H1 (cell line): ENCODE data around the gene CHST8. TPM values are rescaled to one million over a fixed set of nuclear protein-coding genes. Genes with fewer than 3 reads are reported as not detected.

Experiments
- CTCF ChIA-PET: fragments of 300-600 bp; sonication (Branson Sonifier 250); formaldehyde crosslinking; loops from one replicate; lab custom pipeline; 2021; ENCODE audit not compliant: partially characterized antibody; lab: Charles Lee
- POLR2A ChIA-PET: fragments of 300-600 bp; sonication (Branson Sonifier 250); formaldehyde crosslinking; loops from one replicate; lab custom pipeline; 2021; ENCODE audit warnings: inconsistent platforms; ENCODE audit not compliant: partially characterized antibody; lab: Charles Lee
- DNase-seq, 2 experiments: peaks; one replicate each; pipeline versions ENCODE4 v3.0.0 to v3.0.0-alpha.2; 2010 to 2022; ENCODE audit warnings: low spot score in 2 of 2, low read depth in 1 of 2, mixed read lengths in 1 of 2
- FAIRE-seq: peaks from 2 replicates; lab custom pipeline; 2011; peaks lifted over from hg19 to GRCh38; lab: Jason Lieb, UNC
- H2AFZ ChIP-seq: 2 replicates; pipeline ENCODE4 v1.8.1; 2012; ENCODE audit warnings: low read length, inconsistent platforms
- H2AK5ac ChIP-seq: 2 replicates; pipeline ENCODE4 v1.6.1; 2013; ENCODE audit warnings: low read depth, low read length
- H2BK120ac ChIP-seq: replicated peaks from 2 replicates; pipeline ENCODE3; 2013; ENCODE audit warnings: low read depth, low read length, inconsistent platforms
- H2BK12ac ChIP-seq: 2 replicates; pipeline ENCODE4 v1.6.1; 2013; ENCODE audit warnings: low read depth, low read length
- H2BK15ac ChIP-seq: 2 replicates; pipeline ENCODE4 v1.6.1; 2013; ENCODE audit warnings: low read length
- H2BK20ac ChIP-seq: 2 replicates; pipeline ENCODE4 v1.6.1; 2013; ENCODE audit warnings: low read length
- H2BK5ac ChIP-seq: 2 replicates; pipeline ENCODE4 v1.6.1; 2013; ENCODE audit warnings: low read depth, low read length
- H3K14ac ChIP-seq: 2 replicates; pipeline ENCODE4 v1.6.1; 2013; ENCODE audit warnings: inconsistent platforms; ENCODE audit not compliant: insufficient read length
- H3K18ac ChIP-seq: 2 replicates; pipeline ENCODE4 v1.6.1; 2013; ENCODE audit warnings: low read length; ENCODE audit errors: extremely low read depth
- H3K23ac ChIP-seq: 2 replicates; pipeline ENCODE4 v1.6.1; 2013; ENCODE audit warnings: inconsistent platforms; ENCODE audit not compliant: insufficient read length
- H3K23me2 ChIP-seq: 2 replicates; pipeline ENCODE4 v1.6.1; 2013; ENCODE audit warnings: low read depth, low read length
- H3K27ac ChIP-seq: 2 replicates; pipeline ENCODE4 v1.6.1; 2011; ENCODE audit warnings: low read depth, low read length, inconsistent platforms
- H3K27me3 ChIP-seq, 4 experiments: replicated peaks in 1 of 4; 1 replicate in 1 of 4; 2 replicates in 3 of 4; pipeline versions ENCODE4 v1.6.1 to v1.8.1; 2011 to 2013; ENCODE audit warnings: low read length in 3 of 4, mild to moderate bottlenecking in 3 of 4, inconsistent platforms in 2 of 4, mixed read lengths in 2 of 4, moderate library complexity in 1 of 4; ENCODE audit not compliant: control insufficient read depth in 3 of 4, insufficient read depth in 3 of 4; ENCODE audit errors: extremely low read depth in 1 of 4
- H3K36me3 ChIP-seq, 4 experiments: 2 replicates each; pipeline versions ENCODE4 v1.6.1 to v1.8.1; 2011 to 2013; ENCODE audit warnings: mild to moderate bottlenecking in 4 of 4, low read length in 3 of 4, moderate library complexity in 2 of 4, control low read depth in 1 of 4, inconsistent platforms in 1 of 4; ENCODE audit not compliant: insufficient read depth in 4 of 4, control insufficient read depth in 2 of 4
- H3K4ac ChIP-seq: replicated peaks from 2 replicates; pipeline ENCODE3; 2013; ENCODE audit warnings: low read length, low read depth, mixed read lengths, inconsistent platforms; ENCODE audit not compliant: insufficient read length
- H3K4me1 ChIP-seq, 4 experiments: replicated peaks in 1 of 4; 1 replicate in 1 of 4; 2 replicates in 3 of 4; pipeline versions ENCODE4 v1.6.1 to v1.8.1; 2011 to 2013; ENCODE audit warnings: low read length in 3 of 4, inconsistent platforms in 2 of 4, mixed read lengths in 1 of 4; ENCODE audit not compliant: insufficient read depth in 4 of 4, control insufficient read depth in 3 of 4
- H3K4me2 ChIP-seq, 2 experiments: 2 replicates each; pipeline versions ENCODE4 v1.6.1 to v1.8.1; 2011 to 2013; ENCODE audit warnings: low read depth in 2 of 2, low read length in 2 of 2, control low read depth in 1 of 2, inconsistent platforms in 1 of 2, mild to moderate bottlenecking in 1 of 2; ENCODE audit not compliant: insufficient read depth in 1 of 2
- H3K4me3 ChIP-seq, 4 experiments: fragments of 200-600, 300-600 bp in 1 of 4; sonication (generic), shearing (Covaris generic), sonication (Bioruptor Twin) in 1 of 4; 2 replicates each; pipeline versions ENCODE4 v1.5.1 to v1.8.1; 2011 to 2016; ENCODE audit warnings: low read length in 4 of 4, low read depth in 3 of 4, control low read depth in 2 of 4, inconsistent platforms in 2 of 4, mild to moderate bottlenecking in 2 of 4, mixed read lengths in 1 of 4, moderate library complexity in 1 of 4; ENCODE audit not compliant: insufficient read depth in 2 of 4; ENCODE audit errors: extremely low read depth in 1 of 4
- H3K56ac ChIP-seq: replicated peaks from 2 replicates; pipeline ENCODE3; 2013; ENCODE audit warnings: low read depth, mild to moderate bottlenecking, mixed read lengths, low read length, inconsistent platforms; ENCODE audit not compliant: insufficient read length
- H3K79me1 ChIP-seq: 2 replicates; pipeline ENCODE4 v1.6.1; 2013; ENCODE audit warnings: low read depth, low read length, control low read depth
- H3K79me2 ChIP-seq, 2 experiments: 2 replicates each; pipeline versions ENCODE4 v1.6.1 to v1.8.1; 2012 to 2013; ENCODE audit warnings: low read length in 2 of 2, mild to moderate bottlenecking in 2 of 2, inconsistent platforms in 1 of 2; ENCODE audit not compliant: insufficient read depth in 2 of 2, control insufficient read depth in 1 of 2
- H3K9ac ChIP-seq, 4 experiments: replicated peaks in 1 of 4; 1 replicate in 1 of 4; 2 replicates in 3 of 4; pipeline versions ENCODE4 v1.6.1 to v1.8.1; 2011 to 2013; ENCODE audit warnings: low read depth in 3 of 4, low read length in 3 of 4, control low read depth in 2 of 4, mild to moderate bottlenecking in 2 of 4, moderate library complexity in 2 of 4, inconsistent platforms in 1 of 4; ENCODE audit errors: extremely low read depth in 1 of 4
- H3K9me3 ChIP-seq, 2 experiments: 2 replicates each; pipeline versions ENCODE4 v1.6.1 to v1.8.1; 2012 to 2013; ENCODE audit warnings: mild to moderate bottlenecking in 2 of 2, moderate library complexity in 2 of 2, control low read depth in 1 of 2, inconsistent platforms in 1 of 2, low read depth in 1 of 2, low read length in 1 of 2, mixed read lengths in 1 of 2; ENCODE audit not compliant: insufficient read depth in 2 of 2
- H4K20me1 ChIP-seq, 2 experiments: replicated peaks in 1 of 2; 2 replicates each; pipeline versions ENCODE3 to v1.8.1; 2011 to 2013; ENCODE audit warnings: inconsistent platforms in 2 of 2, low read length in 2 of 2, mild to moderate bottlenecking in 1 of 2; ENCODE audit not compliant: insufficient read depth in 2 of 2, control insufficient read depth in 1 of 2
- H4K5ac ChIP-seq: 2 replicates; pipeline ENCODE4 v1.6.1; 2013; ENCODE audit warnings: low read length, low read depth, mixed read lengths, inconsistent platforms; ENCODE audit not compliant: insufficient read length
- H4K8ac ChIP-seq: 2 replicates; pipeline ENCODE4 v1.8.0; 2013; ENCODE audit warnings: mild to moderate bottlenecking, moderate library complexity, low read length, inconsistent platforms; ENCODE audit not compliant: insufficient read depth; ENCODE audit errors: extremely low read depth
- H4K91ac ChIP-seq: replicated peaks from 2 replicates; pipeline ENCODE3; 2013; ENCODE audit warnings: low read length, mixed read lengths, inconsistent platforms; ENCODE audit not compliant: insufficient read length
- CTCF ChIP-seq, 3 experiments: IDR thresholded peaks; 1 replicate in 2 of 3; 2 replicates in 1 of 3; pipeline versions ENCODE4 v1.5.1 to v1.6.1; 2011; ENCODE audit warnings: low read length in 3 of 3, mild to moderate bottlenecking in 3 of 3, inconsistent platforms in 2 of 3, low read depth in 1 of 3, moderate library complexity in 1 of 3; ENCODE audit not compliant: insufficient read depth in 1 of 3; ENCODE audit errors: control extremely low read depth in 1 of 3
- GTF2F1 ChIP-seq: IDR thresholded peaks from 2 replicates; pipeline ENCODE4 v1.6.1; 2012; ENCODE audit warnings: low read depth, low read length, improper control_type of control experiment, borderline replicate concordance
- NRF1 ChIP-seq: IDR thresholded peaks from 2 replicates; pipeline ENCODE4 v1.6.1; 2011; ENCODE audit warnings: mild to moderate bottlenecking, low read depth, low read length, improper control_type of control experiment
- RAD21 ChIP-seq, 2 experiments: IDR thresholded peaks in 1 of 2; conservative IDR thresholded peaks in 1 of 2; 2 replicates each; pipeline ENCODE4 v1.6.1; 2011; ENCODE audit warnings: low read depth in 2 of 2, low read length in 2 of 2, improper control_type of control experiment in 1 of 2, inconsistent platforms in 1 of 2, mild to moderate bottlenecking in 1 of 2, moderate library complexity in 1 of 2
- WGBS, 2 experiments: shearing (Covaris generic) in 1 of 2; methylation state at CpG; one replicate each; pipeline versions ENCODE4 v1.1.6 to v1.1.7; 2013 to 2015; ENCODE audit warnings: low lambda C conversion rate in 2 of 2, mixed read lengths in 2 of 2, inconsistent platforms in 1 of 2, low coverage in 1 of 2, missing lambda C conversion rate in 1 of 2; ENCODE audit not compliant: insufficient replicate concordance in 2 of 2, insufficient coverage in 1 of 2, insufficient read length in 1 of 2; ENCODE audit errors: extremely low coverage in 1 of 2, missing lambda C conversion rate in 1 of 2; 5-methylcytosine and 5-hydroxymethylcytosine counted together
- polyA plus RNA-seq, 7 experiments: library from polyadenylated mRNA; depleted of rRNA in 3 of 7; stranded (reverse) in 5 of 7; unstranded in 2 of 7; fragments of >200 nt in 5 of 7; fragments of 200-250 nt in 2 of 7; gene quantifications; 1 replicate in 5 of 7; 2 replicates in 1 of 7; 4 replicates in 1 of 7; pipeline versions ENCODE4 v1.2.1 to v1.2.3, GENCODE V29; 2011 to 2013; ENCODE audit warnings: missing spikeins in 2 of 7, mixed read lengths in 2 of 7
- total RNA-seq: library from RNA; stranded (reverse); fragmentation: NEBNext Ultra II Directional; extraction: Animal tissue kit (Norgen Biotek cat#: 25700); gene quantifications from 2 replicates; pipeline ENCODE4 v1.2.1, GENCODE V29; 2021

Gene CHST8
- total and polyA plus RNA-seq, 2 of the 8 experiments (the other 6 are each of a cell fraction or from before 2014, with no cell fraction given), result 10.8 to 28.2 TPM

- H3K9me3 ChIP-seq, result no peaks in the 10 kb centered on the region
- peaks cover 19% of the 10 kb centered on the region for H3K79me1 ChIP-seq
- H2BK120ac ChIP-seq, result no peak overlapping the region
- peaks cover 0 to 11% (median 4%) of the 10 kb centered on the region in 4 experiments; a peak in 6 of 7 replicates for H3K27me3 ChIP-seq
- TF ChIP-seq CTCF (IDR thresholded peaks at IDR 0.05; ENCODE audit: control extremely low read depth in 1 of 3, insufficient read depth in 1 of 3, low read depth in 1 of 3, low read length in 3 of 3), result peak in 2 of 3 experiments; percentile 15 to 30; a peak in 2 of 4 replicates
- no peak for TF ChIP-seq GTF2F1
- peak in 1 of 2 experiments; percentile 51; a peak in 2 of 4 replicates for TF ChIP-seq RAD21 (IDR thresholded peaks at IDR 0.05 in 1 of 2, conservative IDR thresholded peaks at IDR 0.05 in 1 of 2; ENCODE audit: low read depth in 2 of 2, low read length in 2 of 2)
- TF ChIP-seq NRF1, result no peak
- H3K14ac ChIP-seq, result no peak overlapping the region
- H3K18ac ChIP-seq, result peak overlapping the region; percentile 60; the same call in 1 of the 2 replicates
- peaks cover 0 to 9% of the 10 kb centered on the region in 2 experiments for H4K20me1 ChIP-seq
- H4K5ac ChIP-seq, result no peak overlapping the region
- H3K4ac ChIP-seq, result no peak overlapping the region
- H3K4me3 ChIP-seq, result no peak overlapping the region
- peak overlapping the region; percentile 46; the same call in 1 of the 2 replicates for H2BK15ac ChIP-seq
- no peak overlapping the region for H3K9ac ChIP-seq
- POLR2A ChIA-PET, result interaction anchor here (1.5 to 2.0 kb wide), 3 partner anchors 9 to 20 kb away, joined by 4 to 7 read pairs (median 7); no protein-coding TSS in a partner anchor
- no peak overlapping the region for H3K27ac ChIP-seq
- no peak overlapping the region for H3K23ac ChIP-seq
- peak overlapping the region; percentile 71; the same call in 1 of the 2 replicates for H2BK12ac ChIP-seq
- no peak overlapping the region for H2AFZ ChIP-seq
- H3K4me2 ChIP-seq, result no peak overlapping the region
- FAIRE-seq (no peak), DNase-seq (no peak)
- H3K79me2 ChIP-seq, result peaks cover 0 to 25% of the 10 kb centered on the region in 2 experiments; a peak in 2 of 4 replicates
- peak overlapping the region; percentile 73 for H2BK5ac ChIP-seq
- H2AK5ac ChIP-seq, result no peak overlapping the region
- peak overlapping the region; percentile 79 for H4K91ac ChIP-seq
- H4K8ac ChIP-seq, result no peak overlapping the region
- no peaks in the 10 kb centered on the region for H3K36me3 ChIP-seq
- no peaks in the 10 kb centered on the region for H3K23me2 ChIP-seq
- CTCF ChIA-PET, result interaction anchor here (1.0 to 2.1 kb wide), 10 partner anchors 9 to 248 kb away, joined by 3 to 12 read pairs (median 3); no protein-coding TSS in a partner anchor
- no peak overlapping the region for H3K56ac ChIP-seq
- peak overlapping the region; percentile 29; the same call in 1 of the 2 replicates for H2BK20ac ChIP-seq
- H3K4me1 ChIP-seq, result peaks cover 4 to 17% (median 12%) of the 10 kb centered on the region in 4 experiments; a peak in 6 of 7 replicates
- 93% methylated on average over 13 of the region's 13 CpGs; no CpG with 5 or more reads in 1 of the 2 experiments for WGBS, 2 experiments
These were observed 7.4 kb downstream of the CHST8 start for GRCh38 chr19:33628921-33629825.
